ENCODE results near the gene MLPH.

Gene MLPH

DNA sequence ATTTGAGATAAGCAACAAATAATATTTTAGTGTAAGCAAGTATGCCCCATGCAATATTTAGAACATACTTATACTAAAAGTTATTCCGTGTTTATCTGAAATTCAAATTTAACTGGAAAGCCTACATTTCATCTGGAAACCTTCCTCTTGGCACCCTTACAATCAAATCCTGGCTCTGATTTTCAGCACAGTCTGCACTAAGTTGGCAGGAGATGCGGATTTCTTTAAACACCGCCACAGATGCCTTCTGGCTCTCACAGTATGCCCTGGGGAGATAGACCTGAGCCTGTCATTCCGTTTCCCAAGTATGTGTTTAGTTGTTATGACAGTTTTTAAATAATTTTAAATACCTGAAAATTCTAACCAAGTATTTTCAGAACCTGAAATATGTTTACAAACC is 7.3 kb upstream of the MLPH start:
- no peak for TF ChIP-seq ZNF274 (IDR thresholded peaks at IDR 0.05; ENCODE audit: low read depth, low read length)

DNA sequence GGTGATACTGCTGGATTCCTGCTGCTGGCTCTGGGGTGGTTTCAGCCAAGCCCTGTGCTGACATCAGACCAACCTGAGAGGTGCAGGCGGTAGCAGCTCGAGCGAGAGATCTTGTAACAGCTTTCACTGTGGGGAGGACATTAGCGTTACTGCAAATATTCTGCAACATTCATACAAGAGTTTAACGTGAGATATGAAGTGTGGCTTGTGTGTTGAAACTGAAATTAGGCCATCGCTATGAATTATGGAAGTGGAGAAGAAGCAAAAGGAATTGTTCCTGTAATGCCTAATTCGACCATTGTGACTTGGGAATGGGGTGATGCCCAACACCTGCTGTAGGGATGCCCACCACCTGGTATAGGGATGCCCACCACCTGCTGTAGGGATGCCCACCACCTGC is 6.5 kb upstream of the MLPH start:
- TF ChIP-seq ZNF274 (IDR thresholded peaks at IDR 0.05; ENCODE audit: low read depth, low read length): no peak
- H3K4me3 ChIP-seq (ENCODE audit: low read length): no peak overlapping the region

More for the DNA sequence above, 7.3 kb upstream of the MLPH start:
- H3K4me3 ChIP-seq (ENCODE audit: low read length): no peak overlapping the region

DNA sequence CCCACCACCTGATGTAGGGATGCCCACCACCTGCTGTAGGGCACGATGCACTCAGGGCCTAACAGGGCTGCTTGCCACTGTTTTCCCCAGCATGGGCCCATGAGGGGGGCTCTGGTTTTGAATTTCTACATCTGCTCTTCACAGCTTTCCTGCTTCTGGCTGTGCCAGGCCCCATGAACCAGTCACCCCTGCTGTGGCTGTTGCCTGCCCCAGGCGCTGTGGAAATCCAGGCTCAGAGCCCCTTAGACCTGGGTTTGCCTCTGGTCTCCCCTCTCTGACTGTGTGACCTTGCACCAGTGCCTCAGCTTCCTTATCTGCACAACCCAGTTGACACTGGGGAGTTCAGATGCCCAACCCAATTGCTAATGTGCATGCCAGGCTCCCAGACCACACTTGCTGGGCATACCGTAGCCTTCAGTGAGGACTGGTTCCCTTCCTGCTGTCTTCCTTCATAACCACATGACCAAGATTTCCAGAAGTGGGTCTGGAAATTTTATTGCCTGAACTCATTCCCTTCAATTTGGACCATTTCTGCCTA is 6.0 kb upstream of the MLPH start:
- no peak for TF ChIP-seq ZNF274 (IDR thresholded peaks at IDR 0.05; ENCODE audit: low read depth, low read length)
- no peak overlapping the region for H3K4me3 ChIP-seq (ENCODE audit: low read length)

DNA sequence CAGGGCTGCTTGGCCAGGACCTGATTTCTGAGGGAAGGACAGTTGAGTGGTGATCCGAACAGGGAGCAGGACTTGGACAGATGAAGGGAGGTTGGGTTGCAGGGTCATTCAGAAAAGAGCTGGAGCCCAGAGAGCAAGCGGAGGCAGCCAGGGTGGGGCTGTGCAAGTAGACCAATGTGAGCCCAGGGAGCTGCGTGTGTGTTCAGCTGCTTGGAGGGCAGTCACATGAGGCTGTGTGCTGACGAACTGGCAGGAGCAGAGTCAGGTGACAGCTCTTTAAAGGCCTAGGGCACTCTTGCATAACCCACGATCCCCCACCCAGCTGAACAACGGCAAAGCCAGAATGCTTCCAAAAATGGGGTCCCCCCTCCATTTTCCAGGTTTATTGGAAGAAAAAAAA is 4.6 kb upstream of the MLPH start:
- TF ChIP-seq ZNF274 (IDR thresholded peaks at IDR 0.05; ENCODE audit: low read depth, low read length): no peak

DNA sequence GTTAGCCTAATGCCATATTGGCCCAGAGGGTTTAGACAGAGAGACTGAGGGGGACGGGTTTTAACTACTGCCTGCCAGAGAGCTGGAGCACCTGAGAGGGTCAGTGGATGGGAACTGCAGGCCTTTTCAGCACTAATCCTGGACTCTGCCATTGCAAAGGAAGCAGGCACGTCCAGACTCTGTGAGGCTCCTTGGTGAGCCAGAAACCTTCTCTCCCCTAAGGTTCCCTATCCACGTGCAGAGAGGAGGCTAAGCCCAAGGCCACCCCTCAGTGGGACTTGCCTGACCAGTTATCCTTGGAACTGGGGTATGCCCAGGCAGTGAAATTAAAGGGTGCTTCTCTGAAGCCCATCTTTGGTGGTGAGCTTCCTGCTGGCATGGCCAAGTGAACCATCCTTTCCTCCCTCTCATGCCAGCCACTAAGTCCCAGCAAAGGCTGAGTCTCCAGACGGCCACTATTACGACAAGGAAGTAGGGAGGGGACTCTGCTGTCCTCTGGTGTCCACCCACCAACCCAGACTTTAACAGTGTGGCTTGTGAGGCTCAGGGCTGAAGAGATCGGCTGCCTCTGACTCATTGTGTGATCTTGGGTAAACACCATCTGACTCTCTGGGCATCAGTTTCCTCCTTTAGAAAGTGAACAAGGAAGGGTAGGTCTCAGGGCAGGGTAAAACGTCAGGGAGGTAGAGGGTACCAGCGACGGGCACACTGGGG is 3.9 kb upstream of the MLPH start:
- no peak for TF ChIP-seq ZNF274 (IDR thresholded peaks at IDR 0.05; ENCODE audit: low read depth, low read length)
- H3K4me3 ChIP-seq (ENCODE audit: low read length): no peak overlapping the region

More for the DNA sequence above, 4.6 kb upstream of the MLPH start:
- H3K4me3 ChIP-seq (ENCODE audit: low read length): no peak overlapping the region

DNA sequence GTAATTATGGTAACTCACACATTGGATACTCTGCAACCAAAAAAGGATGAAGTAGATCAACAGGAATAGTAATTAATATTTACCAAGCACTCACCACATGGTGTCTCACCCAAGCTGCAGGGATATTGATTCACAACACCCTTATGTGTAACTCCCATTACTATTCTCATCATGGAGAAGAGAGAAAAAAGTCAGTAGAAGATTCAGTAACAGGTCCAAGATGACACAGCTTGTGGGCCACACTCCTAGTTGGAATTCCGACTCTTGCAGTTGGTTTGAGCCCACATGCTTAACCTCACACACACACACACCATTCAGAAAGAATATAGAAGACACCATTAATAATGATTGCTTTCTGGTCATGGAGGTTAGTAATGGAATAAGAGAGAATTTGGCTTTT is 1.7 kb upstream of the MLPH start:
- no peak for TF ChIP-seq ZNF274 (IDR thresholded peaks at IDR 0.05; ENCODE audit: low read depth, low read length)
- H3K4me3 ChIP-seq (ENCODE audit: low read length): no peak overlapping the region

DNA sequence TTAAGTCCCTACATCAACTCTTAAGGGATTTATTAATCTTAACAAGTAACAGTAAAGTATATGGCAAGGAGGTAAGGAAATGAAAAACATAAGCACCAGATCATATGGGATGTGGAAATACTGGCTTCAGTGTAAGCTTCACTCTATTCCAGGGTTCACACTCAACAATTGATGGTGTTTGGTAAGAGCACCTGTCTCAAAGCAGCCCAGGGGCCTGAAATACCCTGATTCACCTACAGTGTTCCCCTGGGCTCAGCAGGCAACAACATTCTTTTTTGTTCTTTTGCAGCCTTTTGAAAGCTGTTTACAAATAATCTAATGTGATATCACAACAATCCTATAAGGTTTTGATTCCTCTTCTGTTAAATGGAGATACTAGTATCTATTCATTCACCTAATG is 1.2 kb upstream of the MLPH start:
- no peak for TF ChIP-seq ZNF274 (IDR thresholded peaks at IDR 0.05; ENCODE audit: low read depth, low read length)
- H3K4me3 ChIP-seq (ENCODE audit: low read length): no peak overlapping the region

DNA sequence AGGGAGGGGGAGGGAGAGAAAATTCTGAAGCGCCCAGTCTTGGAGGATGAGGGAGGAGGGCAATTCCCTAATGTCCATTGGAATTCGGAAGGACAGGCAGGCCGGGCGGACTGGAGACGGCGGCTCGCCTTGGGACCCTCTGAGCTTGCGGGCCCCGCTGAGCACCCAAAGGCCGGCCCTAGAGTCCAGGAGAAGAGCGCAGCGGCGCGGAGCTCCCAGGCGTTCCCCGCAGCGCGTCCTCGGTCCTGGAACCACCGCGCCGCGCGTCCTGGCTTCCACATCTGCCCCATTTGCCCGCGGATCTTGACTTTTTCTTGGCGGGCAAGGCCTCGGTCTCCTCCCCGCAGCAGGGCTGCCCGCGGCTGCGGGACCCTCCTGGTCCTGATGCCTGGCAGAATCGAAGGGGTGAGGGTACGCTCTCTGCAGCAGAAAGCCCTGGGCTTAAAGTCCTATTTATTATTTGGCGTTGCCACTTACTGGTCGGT is 675 bp upstream of the MLPH start:
- H3K4me3 ChIP-seq (ENCODE audit: low read length): no peak overlapping the region
- TF ChIP-seq ZNF274 (IDR thresholded peaks at IDR 0.05; ENCODE audit: low read depth, low read length): no peak

DNA sequence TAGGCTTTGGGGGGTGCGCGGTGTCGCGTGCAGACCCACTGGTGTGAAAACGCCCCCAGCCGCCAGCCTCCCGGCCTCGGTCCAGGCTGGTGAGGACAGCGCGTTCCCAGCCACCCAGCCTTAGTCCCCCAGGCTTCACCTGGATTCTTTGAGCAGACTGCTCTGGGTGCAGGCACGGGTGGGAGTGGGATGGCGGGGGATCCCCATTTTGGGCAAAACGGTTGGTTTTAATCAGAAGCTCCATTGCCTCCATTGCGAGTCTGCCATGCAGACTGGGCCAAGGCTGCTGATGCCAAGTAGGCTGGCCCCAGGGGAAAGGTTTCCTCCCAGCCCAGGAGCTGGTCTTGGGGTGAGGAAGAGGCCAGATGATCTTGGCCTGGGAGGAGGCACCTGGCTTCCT is 445 bp downstream of the MLPH start:
- H3K4me3 ChIP-seq (ENCODE audit: low read length): no peak overlapping the region
- no peak for TF ChIP-seq ZNF274 (IDR thresholded peaks at IDR 0.05; ENCODE audit: low read depth, low read length)

DNA sequence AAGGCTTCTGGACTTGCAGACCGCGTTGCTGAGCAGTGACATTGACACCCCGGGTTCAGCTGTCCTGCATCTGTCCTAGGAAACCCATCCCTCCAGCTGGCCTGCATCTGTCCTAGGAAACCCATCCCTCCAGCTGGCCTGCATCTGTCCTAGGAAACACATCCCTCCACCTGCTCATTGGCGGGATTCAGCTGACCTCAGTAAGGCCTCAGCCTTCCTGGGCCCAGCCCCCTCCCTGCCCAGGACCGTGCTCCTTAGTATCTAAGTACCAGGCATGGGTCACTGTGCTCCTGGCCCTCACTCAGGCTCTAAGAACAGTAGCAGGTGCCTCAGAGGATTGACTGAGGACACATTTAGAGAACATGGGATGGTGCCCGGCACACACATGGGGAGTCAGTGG is 1.2 kb downstream of the MLPH start:
- no peak overlapping the region for H3K4me3 ChIP-seq (ENCODE audit: low read length)
- no peak for TF ChIP-seq ZNF274 (IDR thresholded peaks at IDR 0.05; ENCODE audit: low read depth, low read length)

DNA sequence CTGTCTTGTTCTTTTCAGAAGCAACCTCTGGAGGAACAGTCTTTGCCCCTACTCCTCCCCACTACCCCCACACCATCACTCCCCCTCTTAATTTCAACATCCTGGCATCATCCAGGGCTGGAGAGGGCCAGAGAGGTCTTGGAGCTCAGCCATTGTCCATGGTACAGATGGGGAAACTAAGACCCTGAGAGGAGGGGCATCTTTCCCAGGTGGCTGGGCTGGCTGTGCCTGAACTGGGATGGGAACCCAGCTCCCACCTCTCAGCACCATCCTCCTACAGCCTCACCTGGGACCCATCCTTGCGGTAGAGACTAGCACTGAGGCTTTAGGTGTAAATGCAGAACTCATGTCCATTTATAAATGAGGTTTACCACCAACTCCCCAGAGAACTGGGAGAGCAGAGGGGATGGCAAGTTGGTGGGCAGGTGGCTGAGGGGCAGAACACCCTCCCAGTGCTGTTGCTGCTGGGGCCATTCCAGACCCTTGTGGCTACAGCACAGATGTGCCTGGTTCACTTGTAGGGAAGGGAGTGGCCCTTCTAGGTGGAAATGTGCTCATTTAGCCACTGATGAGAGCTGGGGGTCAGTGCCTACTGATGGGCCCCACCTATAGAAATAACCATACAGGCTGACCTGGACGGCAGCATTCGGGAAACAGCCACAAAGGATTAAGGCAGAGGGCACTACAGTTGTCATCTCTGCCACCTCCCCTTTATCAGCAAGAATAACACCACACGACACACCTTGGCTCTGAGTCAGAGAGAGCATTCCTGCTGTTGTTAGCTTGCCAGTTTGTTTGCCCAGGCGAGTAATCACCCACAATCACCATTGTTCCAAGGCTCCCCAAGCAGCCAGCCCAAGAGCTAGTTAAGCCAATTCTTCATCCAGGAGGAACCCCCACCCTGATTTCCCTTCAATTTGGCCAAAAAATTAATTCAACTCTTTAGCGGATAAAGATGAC is 2.1 kb downstream of the MLPH start:
- no peak for TF ChIP-seq ZNF274 (IDR thresholded peaks at IDR 0.05; ENCODE audit: low read depth, low read length)
- H3K4me3 ChIP-seq (ENCODE audit: low read length): no peak overlapping the region

DNA sequence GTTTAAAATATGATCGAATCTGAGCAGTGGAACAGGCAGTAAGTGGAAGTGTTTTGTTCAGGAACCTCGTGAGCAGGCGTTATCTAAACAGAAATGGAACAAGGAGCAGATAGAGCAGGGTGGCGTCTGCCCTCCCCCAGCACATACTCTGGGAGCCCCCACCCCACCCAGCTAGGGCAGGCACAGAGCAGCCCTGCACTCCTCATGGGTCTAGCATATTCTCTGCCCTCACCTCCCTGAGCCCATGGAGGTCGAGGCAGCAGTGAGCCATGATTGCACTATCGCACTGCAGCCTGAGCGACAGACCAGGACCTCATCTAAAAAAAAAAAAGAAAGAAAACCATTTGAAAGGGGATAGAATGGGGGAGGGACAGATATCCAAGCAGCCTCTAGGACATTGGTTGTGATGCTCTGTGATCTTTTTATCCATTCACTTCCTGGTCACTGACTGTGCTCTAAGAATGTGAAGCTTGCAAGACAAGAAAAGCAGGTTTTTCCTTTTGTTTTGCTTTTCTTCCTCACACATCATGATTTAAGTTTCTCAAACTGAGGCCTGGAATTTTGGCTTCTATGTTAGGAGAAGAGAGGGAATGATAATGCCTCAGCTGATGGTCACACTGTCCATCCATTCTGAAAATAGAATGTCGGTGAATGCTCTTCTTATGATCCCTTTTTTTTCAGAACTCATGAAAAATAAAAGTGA is 3.1 kb downstream of the MLPH start:
- TF ChIP-seq ZNF274 (IDR thresholded peaks at IDR 0.05; ENCODE audit: low read depth, low read length): no peak
- H3K4me3 ChIP-seq (ENCODE audit: low read length): no peak overlapping the region

DNA sequence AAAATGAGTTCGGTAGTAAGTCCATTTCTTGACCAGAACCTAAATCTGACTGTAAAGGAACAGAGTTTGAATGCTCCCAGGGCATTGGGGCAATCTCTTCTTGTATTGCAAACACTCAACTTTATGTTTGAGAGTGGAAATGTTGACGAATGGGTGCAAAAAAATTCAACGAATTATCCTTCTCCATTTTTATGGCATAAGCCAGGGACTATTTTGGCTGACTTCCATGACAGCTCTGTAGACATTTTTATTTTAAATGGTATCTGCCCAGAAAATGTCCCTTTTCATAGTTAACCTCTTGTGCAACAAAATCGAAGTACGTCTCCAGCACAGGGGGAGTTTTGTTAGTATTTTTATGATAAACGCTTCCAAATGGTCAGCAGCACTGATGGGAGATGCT is 3.7 kb downstream of the MLPH start:
- no peak for TF ChIP-seq ZNF274 (IDR thresholded peaks at IDR 0.05; ENCODE audit: low read depth, low read length)
- H3K4me3 ChIP-seq (ENCODE audit: low read length): no peak overlapping the region

DNA sequence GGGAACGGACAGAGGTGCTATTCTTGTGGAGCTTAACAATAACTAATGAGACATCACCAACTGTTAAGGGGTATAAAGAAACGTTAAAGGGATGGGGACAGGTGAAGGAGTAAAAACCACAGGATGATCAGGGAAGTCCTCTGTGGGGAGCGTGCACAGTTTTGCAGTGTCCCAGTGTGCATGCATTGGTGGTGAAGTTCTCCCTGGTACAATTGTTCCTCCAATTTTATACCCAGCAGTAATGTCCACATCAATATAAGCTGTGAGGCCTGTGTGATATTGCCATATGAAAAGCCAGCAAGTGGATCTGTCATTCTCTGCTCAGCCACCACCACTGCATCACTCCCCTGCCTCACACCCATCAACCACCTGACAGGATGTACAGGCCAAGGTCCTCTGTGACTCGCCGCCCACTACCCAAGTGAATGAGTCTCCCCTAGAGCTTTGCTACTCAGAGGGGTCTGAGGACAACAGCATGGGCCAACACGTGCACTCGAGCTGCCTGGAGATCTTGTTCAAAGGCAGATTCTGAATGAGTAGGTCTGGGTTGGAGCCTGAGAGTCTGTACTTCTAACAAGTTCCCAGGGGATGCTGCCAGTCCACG is 4.6 kb downstream of the MLPH start:
- no peak overlapping the region for H3K4me3 ChIP-seq (ENCODE audit: low read length)
- no peak for TF ChIP-seq ZNF274 (IDR thresholded peaks at IDR 0.05; ENCODE audit: low read depth, low read length)
